ENCODE data around the gene DHX16. TPM values are rescaled to one million over a fixed set of nuclear protein-coding genes. Genes with fewer than 3 reads are reported as not detected.

DHX16 gene
- total and polyA plus RNA-seq, 9 of the 15 experiments (the other 6 are each of a cell fraction or from before 2014, with no cell fraction given): 14.6 to 66.1 (median 47.5) TPM

- intact Hi-C loops (cut with micrococcal nuclease) (loop anchor here (1.0 to 2.0 kb wide), 3 partner anchors 21 to 155 kb away; partner anchors contain the start of gene FLOT1), in situ Hi-C loops (cut with MboI) (loop anchor here (5.0 to 10.0 kb wide), 2 partner anchors 47 to 239 kb away; partner anchors contain the start of gene DHX16)
- Histone ChIP-seq H3K4me2 (ENCODE audit: insufficient read depth, low read length) (peak overlapping the region; percentile 98), H3K79me2 (ENCODE audit: control insufficient read depth, insufficient read depth, low read length) (peaks cover 87% of the 10 kb centered on the region), H3K4me3 (peak overlapping the region; percentile 89), H3K4me1 (replicated peaks in 1 of 2; ENCODE audit: control insufficient read depth in 2 of 2, insufficient read depth in 2 of 2, low read length in 2 of 2) (peaks cover 19 to 21% of the 10 kb centered on the region in 2 experiments), H3K27ac (ENCODE audit: extremely low read depth, low read depth, low read length) (peak overlapping the region; percentile 91), H4K20me1 (replicated peaks; ENCODE audit: control insufficient read depth, insufficient read depth, low read length) (peaks cover 44% of the 10 kb centered on the region), H3K9me1 (ENCODE audit: control insufficient read depth, insufficient read depth, low read length) (peaks cover 4% of the 10 kb centered on the region), H3K36me3 (ENCODE audit: control insufficient read depth, insufficient read depth, low read length) (peaks cover 48% of the 10 kb centered on the region), H3K9me3 (replicated peaks; ENCODE audit: control insufficient read depth, insufficient read depth, low read depth, low read length) (no peaks in the 10 kb centered on the region), H3K9ac (ENCODE audit: insufficient read depth in 1 of 2, low read depth in 2 of 2, low read length in 2 of 2) (peak overlapping the region; percentile 96), H3K27me3 (ENCODE audit: control insufficient read depth in 2 of 2, insufficient read depth in 2 of 2, low read length in 2 of 2) (no peaks in the 10 kb centered on the region), H2AFZ (ENCODE audit: low read depth, low read length) (no peak overlapping the region)
- POLR2A ChIA-PET: interaction anchor here (0.6 to 27.1 kb wide), 18 partner anchors 8 to 388 kb away, joined by 3 to 524 read pairs (median 4); partner anchors contain the start of genes GTF2H4 and NRM
- CTCF ChIA-PET (ENCODE audit: low intra/inter-chr PET ratio): interaction anchor here (0.5 to 5.0 kb wide), 8 partner anchors 10 to 238 kb away, joined by 3 to 92 read pairs (median 6); partner anchors contain the start of gene PPP1R18
- peak; percentile 90 to 98 (median 92) for DNase-seq (ENCODE audit: extremely low read depth in 1 of 4, low spot score in 3 of 4)
- ATAC-seq: peak; percentile 47
- under 1% methylated on average over 64 of the region's 71 CpGs for WGBS (ENCODE audit: insufficient coverage, low coverage, missing lambda C conversion rate)
- no peak for FAIRE-seq
- BruUV-seq (replicated peaks): no TSS peak
- no peak for TF ChIP-seq ELK1 (CRISPR knock-in tag; IDR thresholded peaks at IDR 0.05)
- no peak for TF ChIP-seq TSC22D4 (tag; IDR thresholded peaks at IDR 0.05)
- TF ChIP-seq IFI16 (CRISPR knock-in tag; IDR thresholded peaks at IDR 0.05): no peak
- no peak for TF ChIP-seq TFAM (CRISPR knock-in tag; conservative IDR thresholded peaks at IDR 0.05)
- peak; percentile 75 for TF ChIP-seq TFE3 (CRISPR knock-in tag; IDR thresholded peaks at IDR 0.05)
- peak; percentile 80 for TF ChIP-seq HDGF (IDR thresholded peaks at IDR 0.05)
- no peak for TF ChIP-seq PKNOX1 (IDR thresholded peaks at IDR 0.05)
- TF ChIP-seq DIDO1 (tag; IDR thresholded peaks at IDR 0.05; ENCODE audit: low read depth): no peak
- no peak for TF ChIP-seq POU5F1 (IDR thresholded peaks at IDR 0.05; ENCODE audit: borderline replicate concordance, low read depth, low read length, partially characterized antibody)
- TF ChIP-seq FOXP1 (CRISPR knock-in tag; IDR thresholded peaks at IDR 0.05): peak; percentile 49
- no peak for TF ChIP-seq COPS2 (conservative IDR thresholded peaks at IDR 0.05)
- TF ChIP-seq, protein P1, sequence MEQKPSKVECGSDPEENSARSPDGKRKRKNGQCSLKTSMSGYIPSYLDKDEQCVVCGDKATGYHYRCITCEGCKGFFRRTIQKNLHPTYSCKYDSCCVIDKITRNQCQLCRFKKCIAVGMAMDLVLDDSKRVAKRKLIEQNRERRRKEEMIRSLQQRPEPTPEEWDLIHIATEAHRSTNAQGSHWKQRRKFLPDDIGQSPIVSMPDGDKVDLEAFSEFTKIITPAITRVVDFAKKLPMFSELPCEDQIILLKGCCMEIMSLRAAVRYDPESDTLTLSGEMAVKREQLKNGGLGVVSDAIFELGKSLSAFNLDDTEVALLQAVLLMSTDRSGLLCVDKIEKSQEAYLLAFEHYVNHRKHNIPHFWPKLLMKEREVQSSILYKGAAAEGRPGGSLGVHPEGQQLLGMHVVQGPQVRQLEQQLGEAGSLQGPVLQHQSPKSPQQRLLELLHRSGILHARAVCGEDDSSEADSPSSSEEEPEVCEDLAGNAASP (IDR thresholded peaks at IDR 0.05): no peak
- TF ChIP-seq PHF8 (IDR thresholded peaks at IDR 0.05; ENCODE audit: borderline replicate concordance, low read length): peak; percentile 23; the same call in 1 of the 2 replicates
- TF ChIP-seq GTF2A2 (tag; IDR thresholded peaks at IDR 0.05): no peak
- peak; percentile 56; the same call in 1 of the 2 replicates for TF ChIP-seq ATF7 (IDR thresholded peaks at IDR 0.05)
- TF ChIP-seq ZSCAN29 (IDR thresholded peaks at IDR 0.05): no peak
- no peak for TF ChIP-seq MAFK (IDR thresholded peaks at IDR 0.05; ENCODE audit: low read length)
These were observed 48.6 kb upstream of the DHX16 start for GRCh38 chr6:30721198-30722024.

Data from K562 (cell line).